Stimulated activated CD8-positive, alpha-beta memory T cell treated with anti-CD3 and anti-CD28 coated beads, Interleukin-12 subunit alpha, Interleukin-12 subunit beta, amount 100 ng/mL, for 1 hour (primary cell): ENCODE measurements around the gene ZC3H18.

ENCODE experiments used
- DNase-seq: peaks from one replicate; pipeline ENCODE4 v3.0.0-alpha.2; 2020; ENCODE audit warnings: low read depth

Gene ZC3H18

GRCh38 chr16:88549671-88550245 lies 20.4 kb upstream of the ZC3H18 start:
- DNase-seq = no peak

GRCh38 chr16:88550246-88550661 lies 19.9 kb upstream of the ZC3H18 start:
- DNase-seq = no peak

GRCh38 chr16:88552166-88552565 lies 18.0 kb upstream of the ZC3H18 start:
- DNase-seq = no peak

GRCh38 chr16:88552815-88553214 lies 17.4 kb upstream of the ZC3H18 start:
- no peak for DNase-seq

GRCh38 chr16:88553739-88554138 lies 16.5 kb upstream of the ZC3H18 start:
- no peak for DNase-seq

GRCh38 chr16:88554711-88555264 lies 15.4 kb upstream of the ZC3H18 start:
- DNase-seq = no peak

GRCh38 chr16:88556294-88556988 lies 13.8 kb upstream of the ZC3H18 start:
- DNase-seq = no peak

GRCh38 chr16:88558457-88559442 lies 11.5 kb upstream of the ZC3H18 start:
- no peak for DNase-seq

GRCh38 chr16:88560714-88561484 lies 9.3 kb upstream of the ZC3H18 start:
- DNase-seq = no peak

- DNase-seq = peak; percentile 30
These were observed 8.5 kb upstream of the ZC3H18 start for GRCh38 chr16:88561485-88562359.

GRCh38 chr16:88566158-88566557 lies 4.0 kb upstream of the ZC3H18 start:
- no peak for DNase-seq

- no peak for DNase-seq
These were observed 1.2 kb upstream of the ZC3H18 start for GRCh38 chr16:88568710-88569613.

GRCh38 chr16:88569614-88569984 lies 604 bp upstream of the ZC3H18 start:
- DNase-seq = no peak

GRCh38 chr16:88570691-88571092 lies 489 bp downstream of the ZC3H18 start:
- no peak for DNase-seq

GRCh38 chr16:88575251-88575650 lies 5.0 kb downstream of the ZC3H18 start:
- DNase-seq = no peak

GRCh38 chr16:88576307-88576706 lies 6.1 kb downstream of the ZC3H18 start:
- DNase-seq = no peak

- no peak for DNase-seq
These were observed 7.0 kb downstream of the ZC3H18 start for GRCh38 chr16:88577166-88577565.

GRCh38 chr16:88578446-88579313 lies 8.5 kb downstream of the ZC3H18 start:
- DNase-seq = no peak

- DNase-seq = no peak
These were observed 10.2 kb downstream of the ZC3H18 start for GRCh38 chr16:88580371-88580770.
